LNCaP clone FGC (cell line): ENCODE results near the gene ARGLU1.

Experiments used
- DNase-seq: peaks from one replicate; pipeline ENCODE4 v3.0.0-alpha.2; 2011; ENCODE audit warnings: low read depth
- H3K4me3 ChIP-seq: 2 replicates; pipeline ENCODE4 v1.5.1; 2011; ENCODE audit warnings: mild to moderate bottlenecking, low read depth, low read length, control low read depth
- TF ChIP-seq, protein P1 (sequence below): IDR thresholded peaks from 2 replicates; pipeline ENCODE4 v1.5.1; 2012; ENCODE audit warnings: mild to moderate bottlenecking; ENCODE audit not compliant: control insufficient read depth, insufficient read depth; ENCODE audit errors: extremely low read depth

Gene ARGLU1

DNA sequence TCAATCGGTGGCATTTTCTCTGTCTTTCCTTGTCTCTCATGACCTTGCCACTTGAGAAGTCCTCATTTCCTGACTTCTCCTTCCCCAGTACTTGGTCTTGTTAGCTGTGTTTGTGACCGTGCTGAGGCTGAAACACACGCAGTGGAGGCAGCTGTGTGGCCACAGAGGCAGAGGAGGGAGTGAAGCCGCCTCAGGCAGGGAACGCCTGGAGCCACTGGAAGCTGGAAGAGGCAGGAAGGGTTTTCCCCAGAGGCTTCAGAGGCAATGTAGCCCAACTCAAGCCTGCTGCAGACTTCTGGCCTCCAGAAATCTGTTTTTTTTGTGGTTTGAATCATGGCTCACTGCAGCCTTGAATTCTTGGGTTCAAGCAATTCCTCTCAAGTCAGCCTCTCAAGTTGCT is 29.2 kb upstream of the ARGLU1 start:
- H3K4me3 ChIP-seq = no peak overlapping the region
- TF ChIP-seq, protein P1, sequence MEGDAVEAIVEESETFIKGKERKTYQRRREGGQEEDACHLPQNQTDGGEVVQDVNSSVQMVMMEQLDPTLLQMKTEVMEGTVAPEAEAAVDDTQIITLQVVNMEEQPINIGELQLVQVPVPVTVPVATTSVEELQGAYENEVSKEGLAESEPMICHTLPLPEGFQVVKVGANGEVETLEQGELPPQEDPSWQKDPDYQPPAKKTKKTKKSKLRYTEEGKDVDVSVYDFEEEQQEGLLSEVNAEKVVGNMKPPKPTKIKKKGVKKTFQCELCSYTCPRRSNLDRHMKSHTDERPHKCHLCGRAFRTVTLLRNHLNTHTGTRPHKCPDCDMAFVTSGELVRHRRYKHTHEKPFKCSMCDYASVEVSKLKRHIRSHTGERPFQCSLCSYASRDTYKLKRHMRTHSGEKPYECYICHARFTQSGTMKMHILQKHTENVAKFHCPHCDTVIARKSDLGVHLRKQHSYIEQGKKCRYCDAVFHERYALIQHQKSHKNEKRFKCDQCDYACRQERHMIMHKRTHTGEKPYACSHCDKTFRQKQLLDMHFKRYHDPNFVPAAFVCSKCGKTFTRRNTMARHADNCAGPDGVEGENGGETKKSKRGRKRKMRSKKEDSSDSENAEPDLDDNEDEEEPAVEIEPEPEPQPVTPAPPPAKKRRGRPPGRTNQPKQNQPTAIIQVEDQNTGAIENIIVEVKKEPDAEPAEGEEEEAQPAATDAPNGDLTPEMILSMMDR = no peak
- no peak for DNase-seq

DNA sequence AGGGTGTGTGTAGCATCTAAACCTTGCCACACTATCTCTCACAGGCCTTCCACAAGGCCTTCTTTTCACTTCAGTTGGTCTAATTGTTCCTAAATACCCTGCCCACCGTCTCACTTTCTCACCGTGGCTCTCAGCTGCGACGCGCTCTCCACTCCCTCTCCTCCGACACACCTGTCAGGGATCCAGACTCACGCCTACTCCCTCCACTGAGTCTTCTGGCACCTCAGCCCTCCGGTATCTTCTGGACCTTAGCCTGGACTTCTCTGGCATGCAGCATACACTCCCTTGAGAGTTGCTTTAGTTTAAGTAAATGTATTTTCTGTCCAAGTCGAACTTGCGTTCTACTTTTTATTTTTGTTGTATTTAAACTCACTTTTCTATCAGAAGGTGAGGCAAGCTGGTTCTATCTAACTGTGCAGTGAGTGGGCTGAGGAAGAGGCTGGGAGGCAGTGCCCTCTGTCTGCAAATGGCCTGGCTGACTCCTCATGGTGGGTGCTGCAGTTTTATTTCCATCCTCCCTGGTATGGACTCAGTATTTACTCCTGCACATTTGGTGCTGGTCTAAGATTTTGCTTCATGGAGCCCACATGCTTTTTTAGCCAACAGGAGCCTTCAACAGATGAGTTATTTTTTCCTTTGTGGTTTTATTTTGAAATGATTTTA is 28.5 kb upstream of the ARGLU1 start:
- DNase-seq = no peak
- H3K4me3 ChIP-seq = no peak overlapping the region
- TF ChIP-seq, protein P1 = no peak

DNA sequence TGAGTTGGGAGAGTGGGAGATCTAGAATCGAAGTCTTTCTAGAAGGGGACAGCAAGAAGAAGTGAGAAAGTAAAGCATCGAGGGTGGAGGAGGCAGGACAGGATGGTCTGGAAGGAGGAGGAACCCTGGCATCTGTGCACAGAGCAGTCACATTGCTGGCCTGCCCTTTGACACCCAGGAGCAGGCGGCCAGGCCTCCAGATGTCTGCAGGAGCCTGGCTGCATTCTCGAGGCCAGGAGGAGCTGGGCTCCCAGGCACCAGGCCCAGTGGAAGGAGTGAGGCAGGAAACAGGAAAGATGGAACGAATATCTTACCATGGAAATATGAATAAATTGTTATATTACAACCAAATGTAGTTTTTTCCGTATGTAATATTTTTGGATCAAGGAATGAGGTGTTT is 27.7 kb upstream of the ARGLU1 start:
- TF ChIP-seq, protein P1 = no peak
- DNase-seq = no peak
- H3K4me3 ChIP-seq = no peak overlapping the region

DNA sequence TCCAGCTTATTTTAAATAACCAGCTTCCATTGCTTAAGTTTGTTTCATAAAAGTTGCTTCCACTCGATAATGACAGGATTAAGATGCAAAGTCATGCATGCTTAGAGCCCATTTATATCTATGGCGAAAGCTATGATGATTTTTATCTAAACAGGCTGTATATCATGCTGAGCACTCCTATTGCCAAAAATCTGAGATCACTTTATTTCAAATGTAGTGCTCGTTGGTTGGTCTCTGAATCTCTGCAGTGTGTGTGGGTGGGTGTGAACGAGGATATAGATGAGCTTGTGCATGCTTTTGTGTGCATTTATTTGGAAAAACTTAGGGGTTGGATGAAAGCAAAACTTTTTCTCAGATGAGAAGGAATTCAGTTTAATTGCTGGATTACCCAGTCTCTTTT is 27.0 kb upstream of the ARGLU1 start:
- DNase-seq = no peak
- TF ChIP-seq, protein P1 = no peak
- H3K4me3 ChIP-seq = no peak overlapping the region

DNA sequence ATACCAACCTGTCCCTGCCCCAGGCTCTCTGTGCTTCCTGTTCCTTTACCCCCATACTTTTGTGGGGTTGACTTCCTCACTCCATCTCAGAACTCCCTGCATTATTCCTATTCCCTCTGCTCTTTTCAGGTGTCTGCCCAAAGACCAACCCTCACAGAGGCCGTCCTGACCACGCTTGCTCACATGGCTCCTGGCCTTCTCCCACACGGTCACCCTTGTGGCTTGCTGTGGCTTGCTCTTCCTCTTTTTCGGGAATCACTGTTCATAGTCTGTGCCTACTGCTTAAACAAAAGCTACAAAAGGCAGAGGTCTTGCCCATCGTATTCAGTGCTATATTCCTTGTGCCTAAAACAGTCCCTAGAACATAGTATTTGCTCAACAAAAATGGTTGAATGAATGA is 25.2 kb upstream of the ARGLU1 start:
- H3K4me3 ChIP-seq = no peak overlapping the region
- DNase-seq = no peak
- TF ChIP-seq, protein P1 = no peak

DNA sequence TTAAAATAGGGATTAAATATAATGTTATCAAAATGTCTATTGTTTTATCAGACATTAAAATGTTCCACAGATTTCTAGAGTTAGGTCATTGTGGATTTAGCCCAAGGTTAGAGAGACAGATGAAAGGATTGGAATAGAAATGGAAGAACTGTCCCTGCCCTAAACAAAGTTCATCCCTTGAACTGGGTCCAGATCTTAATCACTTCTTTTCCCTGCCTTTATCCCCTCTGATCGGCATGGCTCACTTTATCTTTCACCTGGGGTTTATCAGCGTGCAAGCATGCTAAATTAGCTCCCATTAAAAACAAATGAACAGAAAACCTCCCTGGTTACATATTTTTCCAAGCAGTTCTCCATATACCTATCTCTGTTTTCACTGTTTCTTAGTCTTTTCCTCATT is 23.4 kb upstream of the ARGLU1 start:
- H3K4me3 ChIP-seq = no peak overlapping the region
- no peak for DNase-seq
- TF ChIP-seq, protein P1 = no peak

DNA sequence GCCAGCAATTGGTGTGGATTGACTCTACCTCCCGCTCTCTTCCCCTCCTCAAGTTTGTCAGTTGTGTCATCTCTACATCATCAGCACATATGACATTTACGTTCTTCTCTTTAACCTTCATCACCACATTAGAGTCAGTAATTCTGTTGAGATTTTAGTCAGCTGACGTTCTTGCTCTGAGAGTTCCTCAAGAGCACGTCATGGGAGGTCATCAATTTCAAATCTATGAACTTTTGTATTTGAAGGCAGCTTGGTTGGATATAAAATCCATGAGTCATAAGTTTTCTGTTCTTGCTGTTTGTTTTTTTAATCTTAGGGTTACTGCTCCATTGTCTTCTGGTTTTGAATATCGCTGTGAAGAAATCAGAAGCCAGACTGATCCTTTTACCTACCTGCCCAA is 21.8 kb upstream of the ARGLU1 start:
- TF ChIP-seq, protein P1 = no peak
- no peak for DNase-seq
- H3K4me3 ChIP-seq = no peak overlapping the region
